HG03064 (cell line): Measurements from ENCODE around the gene TFAP2A.

Experiments used
- ATAC-seq: cut with Tn5 transposase; IDR thresholded peaks from one replicate; pipeline ENCODE4 v1.9.1; 2021; ENCODE audit warnings: low read depth; ENCODE audit not compliant: unreplicated experiment

TFAP2A gene

DNA sequence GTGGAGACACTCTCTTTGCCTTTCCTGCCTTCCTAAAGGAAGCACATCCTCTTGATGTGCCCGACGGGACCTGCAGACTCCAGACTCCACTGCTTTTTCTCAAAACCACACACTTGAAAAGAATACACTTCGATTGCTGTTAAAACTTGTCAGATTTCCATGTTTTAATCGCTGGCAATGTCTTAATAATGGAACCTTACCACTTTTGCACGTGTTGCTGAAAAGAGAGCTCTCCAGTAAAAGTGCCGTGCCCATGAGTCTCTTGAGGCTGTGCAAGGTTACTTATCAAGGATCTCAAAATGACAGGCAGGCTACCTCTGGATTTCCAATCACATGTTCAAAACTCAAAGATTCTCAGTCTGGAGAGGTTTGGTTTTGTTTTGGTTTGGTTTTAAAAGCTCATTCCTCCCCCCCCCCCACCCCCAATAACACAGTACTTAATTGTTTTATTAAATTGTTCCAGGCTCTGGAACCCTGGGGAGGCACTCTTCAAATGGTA is 12.0 kb upstream of the TFAP2A start:
- ATAC-seq: no peak

DNA sequence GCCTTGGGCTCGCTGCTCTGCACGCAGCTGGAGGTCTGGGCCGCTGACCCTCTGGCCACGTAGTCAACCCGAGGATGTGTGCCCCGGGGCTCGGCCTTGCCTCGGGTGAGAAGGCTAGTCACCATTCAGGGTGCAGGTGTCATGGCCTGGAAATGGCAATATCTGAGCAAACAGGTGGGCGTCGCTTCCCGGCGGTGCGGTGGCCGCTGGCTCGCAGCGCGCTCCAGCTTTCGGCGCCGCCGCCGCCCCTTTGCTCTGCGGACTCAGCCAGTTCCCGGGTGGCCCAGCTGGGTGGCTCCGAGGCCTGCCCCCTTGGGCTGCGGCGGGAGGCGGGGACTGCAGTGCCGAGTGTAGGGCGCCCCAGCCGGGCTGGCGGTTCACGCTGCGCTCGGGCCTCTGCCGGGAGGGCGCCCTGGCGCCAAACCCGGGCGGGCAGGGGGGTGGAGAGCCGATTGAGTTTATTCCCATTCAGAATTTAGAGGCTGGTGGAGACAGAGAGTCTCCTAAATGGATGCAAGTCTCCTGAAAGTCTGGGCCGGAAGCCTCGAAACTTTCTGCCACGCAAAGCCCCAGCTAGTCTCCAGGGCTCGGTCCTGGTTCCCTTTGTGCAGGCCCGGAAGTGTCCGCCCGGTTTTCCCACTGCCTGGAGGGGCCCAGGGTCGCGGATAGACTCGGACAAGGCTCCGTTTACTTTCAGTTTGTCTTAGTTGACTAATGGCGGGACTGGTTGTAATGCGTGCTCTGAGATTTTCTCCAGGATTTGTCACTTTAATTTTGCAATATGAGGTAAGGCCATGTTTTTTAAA is 11.3 kb upstream of the TFAP2A start:
- ATAC-seq: peak; percentile 45

DNA sequence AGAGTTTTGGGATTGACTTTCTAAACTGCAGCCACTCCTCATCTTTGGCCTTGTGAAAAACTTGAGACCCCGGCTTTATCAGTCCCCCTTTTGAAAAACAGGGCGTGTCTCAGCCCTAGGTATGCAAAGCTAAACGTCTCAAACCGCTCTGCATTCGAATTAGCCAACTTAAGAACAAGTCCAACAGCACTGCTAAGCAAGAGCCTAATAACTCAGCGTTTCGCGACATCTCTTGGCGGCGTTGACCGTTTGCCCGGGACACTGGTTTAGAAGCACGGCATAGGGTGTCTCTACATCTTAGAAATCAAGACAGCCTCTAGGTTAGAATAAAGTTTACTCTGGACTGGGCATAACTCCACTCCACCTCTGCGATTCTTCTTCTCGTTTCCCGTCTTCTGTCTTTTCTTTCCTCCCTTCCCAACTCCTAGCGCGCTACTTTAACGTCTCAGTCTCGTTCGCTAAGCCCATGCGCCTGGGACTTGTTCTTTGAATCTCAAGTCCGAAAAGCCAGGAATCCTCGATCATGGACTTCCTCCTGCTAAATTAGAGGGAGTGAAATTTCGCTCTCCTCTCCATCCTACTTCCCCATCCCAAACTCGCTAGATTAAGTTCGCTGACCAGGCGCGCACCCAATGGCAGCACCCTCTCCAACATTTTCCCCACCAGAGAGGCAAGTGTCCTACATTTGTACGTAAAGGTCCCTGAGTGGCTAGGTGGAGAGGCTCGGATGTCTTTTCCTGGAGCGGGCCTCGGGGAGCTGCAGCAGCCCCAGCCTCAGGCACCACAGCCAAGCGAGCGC is 10.5 kb upstream of the TFAP2A start:
- no peak for ATAC-seq

DNA sequence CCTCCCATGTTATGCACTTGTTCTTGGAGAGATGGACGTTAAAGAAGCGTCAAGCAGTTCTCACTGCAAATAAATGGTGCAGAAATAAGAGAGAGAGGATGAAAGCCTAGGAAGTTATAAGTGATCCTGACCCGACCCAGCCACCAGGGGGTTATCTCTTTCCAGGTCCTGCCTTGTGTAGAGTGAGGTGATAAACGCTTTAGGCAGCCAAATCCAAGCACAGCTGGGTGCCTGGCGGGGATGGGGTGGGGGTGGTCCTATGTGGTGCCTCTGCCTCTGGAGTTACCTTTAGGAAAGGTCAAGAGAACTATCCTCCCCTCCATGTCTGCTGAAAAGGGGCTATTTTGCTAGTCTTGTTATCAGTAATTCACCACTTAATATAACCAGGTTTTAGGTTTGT is 9.2 kb upstream of the TFAP2A start:
- no peak for ATAC-seq

DNA sequence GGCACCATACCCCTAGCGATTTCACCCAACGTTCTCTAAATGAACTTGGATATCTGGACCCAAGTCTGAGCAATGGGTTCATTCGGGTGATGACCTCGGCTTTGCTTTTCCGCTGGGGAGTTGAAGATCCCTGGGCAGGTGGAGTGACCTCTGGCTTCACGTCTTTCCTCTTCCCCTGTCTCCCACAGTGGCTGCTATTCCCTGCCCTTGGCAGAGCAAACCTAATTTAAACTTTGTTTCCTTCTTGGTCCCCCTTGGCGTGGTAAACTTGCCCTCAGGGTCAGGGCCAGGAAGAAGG is 7.8 kb upstream of the TFAP2A start:
- no peak for ATAC-seq

DNA sequence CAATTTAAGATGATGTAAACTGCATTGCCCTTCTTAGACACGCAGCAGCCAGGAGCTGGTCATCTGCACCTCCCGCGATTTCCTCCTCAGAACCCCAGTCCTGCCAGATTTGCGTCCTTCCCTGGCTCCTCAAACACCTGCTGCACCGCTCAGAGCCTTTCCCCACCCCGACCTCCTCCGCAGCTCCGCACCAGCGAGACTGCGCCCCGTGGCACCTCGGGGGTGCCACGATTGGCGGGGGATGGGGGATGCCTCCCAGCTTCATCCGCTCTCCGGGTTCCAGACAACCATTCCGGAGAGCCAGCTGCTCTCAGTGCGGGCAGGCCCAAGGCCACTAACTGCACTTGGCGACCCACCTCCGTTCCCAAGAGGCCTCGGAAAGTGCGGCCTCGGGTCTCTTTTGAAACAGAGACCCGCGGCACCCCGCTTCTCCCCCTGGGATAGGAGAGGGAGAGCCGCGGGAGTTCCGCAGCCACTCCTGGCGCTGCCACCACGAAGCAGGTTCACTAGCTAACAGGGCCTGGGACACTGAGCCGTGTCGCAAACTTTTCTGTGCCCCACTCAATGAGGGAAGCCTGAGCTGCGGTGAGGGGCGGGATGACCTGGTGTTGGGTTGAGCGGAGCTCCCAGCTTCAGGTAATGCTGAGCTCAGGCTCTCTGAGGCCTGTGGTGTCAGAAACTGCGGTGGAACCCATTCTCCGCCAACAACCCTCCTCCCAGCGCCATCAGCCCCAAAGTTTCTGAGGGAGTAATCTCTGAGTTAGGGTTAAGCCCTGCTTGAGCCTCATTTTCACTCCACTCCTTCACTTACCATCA is 7.3 kb upstream of the TFAP2A start:
- ATAC-seq: no peak

DNA sequence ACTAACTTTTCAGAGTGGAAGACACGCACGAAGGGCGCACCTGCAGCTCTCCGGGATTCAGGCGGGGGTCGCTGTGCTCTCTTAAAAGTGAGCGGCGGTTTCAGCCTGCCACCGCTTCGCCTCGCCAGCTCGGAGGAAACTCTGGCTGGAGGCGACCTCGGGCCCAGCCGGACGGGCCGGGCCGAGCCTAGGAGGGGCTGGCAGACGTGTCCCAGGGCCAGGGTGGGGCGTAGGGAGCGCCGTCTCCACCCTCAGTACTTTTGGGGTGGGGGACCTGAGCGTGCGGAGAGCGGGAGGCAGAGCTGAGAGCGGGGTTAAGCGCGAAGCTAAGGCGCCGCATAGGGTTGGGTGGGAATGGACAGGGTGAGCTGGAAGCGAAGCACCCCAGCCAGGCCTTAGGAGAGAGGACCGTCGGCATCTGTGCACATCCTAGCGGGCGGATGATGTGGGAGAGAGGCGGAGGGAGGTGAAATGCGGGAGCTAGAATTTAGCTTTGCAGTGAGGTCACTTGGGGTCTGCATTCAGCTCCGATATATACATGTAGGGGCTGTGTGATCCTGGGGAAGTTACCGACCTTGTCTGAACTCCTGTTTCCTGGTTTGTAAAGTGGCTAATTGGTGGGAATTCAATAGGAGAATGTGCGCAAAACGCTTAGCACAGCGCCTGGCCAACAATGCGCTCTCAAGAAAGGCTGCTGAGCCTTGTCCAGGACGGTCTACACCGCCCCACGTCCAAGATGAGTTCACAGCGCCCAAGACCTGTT is 6.5 kb upstream of the TFAP2A start:
- no peak for ATAC-seq

DNA sequence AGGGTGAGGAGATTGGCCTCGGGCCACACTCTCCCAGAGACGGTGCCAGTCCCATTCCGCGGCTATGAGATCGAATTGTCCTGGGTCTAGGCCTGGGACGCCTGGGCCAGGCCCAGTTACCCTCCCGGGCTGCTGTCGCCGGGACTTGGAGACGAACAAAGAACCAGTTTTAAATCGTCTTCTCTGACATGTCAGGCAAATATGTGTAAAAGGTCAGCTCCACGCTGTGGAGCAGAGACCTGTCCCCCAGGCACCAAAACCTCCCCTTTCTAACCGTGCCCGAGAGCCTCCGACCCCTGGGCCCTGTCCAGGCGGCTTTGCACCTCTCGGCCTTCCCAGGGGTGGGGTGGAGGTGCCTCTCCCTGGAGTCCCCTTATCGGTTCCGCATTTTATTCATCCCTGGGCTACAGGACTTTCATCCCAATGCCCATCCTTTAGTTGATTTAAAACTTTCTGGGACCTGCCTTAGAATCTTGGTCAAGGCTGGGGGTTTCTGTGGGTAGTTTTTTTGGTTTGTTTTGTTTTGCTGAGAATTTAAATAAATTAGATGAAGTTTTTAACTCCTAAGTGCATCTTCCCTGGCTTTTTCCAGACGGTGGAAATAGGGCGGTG is 5.8 kb upstream of the TFAP2A start:
- no peak for ATAC-seq

DNA sequence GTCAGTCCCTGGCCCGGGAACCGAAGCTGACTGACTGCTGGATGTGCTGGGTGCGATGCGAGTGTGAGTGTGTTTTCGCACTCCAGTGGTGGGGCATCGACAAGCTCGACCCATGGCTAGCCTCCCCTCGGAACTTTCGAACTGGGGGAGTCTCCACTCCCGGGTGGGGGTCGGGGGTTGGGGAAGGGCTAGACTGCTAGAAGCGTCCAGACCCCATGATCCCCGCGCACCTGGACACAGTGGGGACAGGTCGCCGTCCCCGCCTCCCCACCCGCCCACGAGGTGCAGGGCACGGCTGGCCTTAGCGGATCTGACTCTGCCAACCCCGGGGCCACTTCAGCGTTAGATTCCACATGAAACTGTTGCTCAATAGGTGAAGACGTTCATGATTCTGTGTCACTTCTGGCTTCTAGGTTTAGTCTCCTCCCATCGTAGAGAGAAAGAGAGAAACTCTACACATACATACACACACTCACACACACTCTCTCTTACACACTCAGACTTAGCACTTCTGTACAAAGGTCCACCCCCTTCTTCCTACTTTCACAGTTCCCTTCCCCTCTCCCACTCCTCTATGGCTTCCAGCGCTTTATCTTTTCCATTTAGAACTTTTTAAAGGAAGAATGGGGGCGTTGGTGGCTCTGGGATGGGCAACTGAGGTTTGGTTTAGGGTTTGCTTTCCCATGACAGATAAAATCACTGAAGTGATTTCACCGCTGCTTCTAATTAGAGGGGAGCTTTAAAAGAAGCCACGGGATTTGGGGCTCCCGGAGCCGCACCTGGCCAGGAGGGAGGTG is 5.1 kb upstream of the TFAP2A start:
- ATAC-seq: no peak

DNA sequence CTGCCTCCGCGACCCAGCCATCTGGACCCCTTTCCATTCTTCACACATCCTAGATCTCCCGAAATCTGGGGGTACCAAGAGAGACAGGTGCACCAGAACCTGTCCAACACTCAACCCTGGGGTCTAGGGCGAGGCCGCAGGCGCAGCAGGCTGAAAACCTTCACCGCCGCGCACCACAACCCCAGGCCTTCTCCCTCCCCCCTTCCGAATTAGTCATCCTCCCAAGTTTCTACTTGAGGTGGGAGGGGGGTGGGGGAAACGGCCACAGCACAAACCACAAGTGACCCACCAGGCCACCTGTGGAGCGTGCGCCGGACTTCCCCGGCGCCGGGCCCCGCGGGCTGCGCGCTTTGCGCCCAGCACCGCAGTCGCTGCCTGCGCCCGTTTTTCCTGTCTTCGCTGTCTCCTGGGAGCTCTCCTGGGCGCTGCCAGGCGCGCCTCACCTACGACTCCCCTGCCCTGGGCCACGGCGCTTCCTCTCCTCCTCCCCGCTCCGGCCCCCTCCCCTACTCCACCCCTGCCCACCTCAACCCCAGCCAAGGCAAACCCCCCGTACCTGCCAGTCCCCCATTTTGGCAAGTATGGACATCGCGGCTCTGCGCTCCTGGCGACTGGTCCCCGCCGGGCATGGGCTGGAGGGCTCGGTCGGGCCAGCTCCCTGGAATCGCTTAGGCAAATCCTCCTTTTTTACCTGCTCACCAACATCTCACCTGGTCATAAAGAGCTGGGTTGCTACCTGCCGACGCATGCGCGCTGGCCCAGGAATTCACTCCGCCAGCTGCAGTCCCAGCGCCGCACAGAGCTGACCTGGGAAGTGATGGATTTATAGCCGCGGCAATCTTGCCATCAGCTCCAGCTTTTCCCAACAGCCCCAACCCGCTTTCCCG is 4.2 kb upstream of the TFAP2A start:
- ATAC-seq: no peak

DNA sequence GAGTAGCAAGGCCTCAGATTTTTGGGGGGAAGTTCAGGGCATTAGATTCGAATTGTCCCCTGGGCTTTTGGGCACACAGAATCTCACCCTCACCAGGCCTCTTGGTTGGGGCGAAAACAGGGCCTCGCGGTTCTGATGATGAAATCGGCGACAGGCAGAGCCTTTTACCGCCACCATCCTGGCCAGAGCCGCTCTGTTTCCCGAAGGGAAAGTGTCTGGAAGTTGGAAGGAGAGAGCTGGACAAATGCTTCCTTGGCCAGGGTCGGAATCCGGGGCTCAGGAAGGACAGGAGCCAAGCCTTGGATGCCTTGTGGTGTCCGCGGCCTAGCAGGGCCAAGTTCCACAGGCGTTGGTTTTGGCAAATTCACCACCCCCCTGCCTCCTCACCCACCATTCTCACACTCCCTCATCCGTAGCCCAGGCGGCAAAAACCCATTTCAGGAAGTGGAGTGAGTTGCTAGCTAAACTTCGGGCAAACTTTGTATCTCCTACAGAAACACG is 3.5 kb upstream of the TFAP2A start:
- no peak for ATAC-seq

DNA sequence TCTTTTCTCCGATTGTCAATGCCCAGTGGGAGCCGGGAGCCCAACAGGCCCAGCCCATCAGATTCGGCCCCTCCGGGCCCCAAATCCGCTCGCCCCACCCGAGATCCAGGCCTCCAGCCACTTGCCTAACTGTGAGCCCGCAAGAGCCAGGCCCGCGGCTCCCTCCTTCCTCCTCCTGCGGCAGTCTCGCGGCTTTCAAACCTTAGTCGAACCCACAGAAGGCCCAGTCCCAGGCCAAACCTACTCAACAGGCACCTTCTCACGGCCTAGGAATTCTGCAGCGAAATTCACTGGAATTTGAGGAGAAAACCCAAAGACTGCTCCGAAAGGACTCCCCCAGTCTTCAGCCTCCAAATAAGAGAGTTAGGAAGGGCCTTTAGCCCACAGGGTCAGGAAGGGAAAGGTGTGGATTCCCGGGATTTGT is 2.8 kb upstream of the TFAP2A start:
- ATAC-seq: no peak

DNA sequence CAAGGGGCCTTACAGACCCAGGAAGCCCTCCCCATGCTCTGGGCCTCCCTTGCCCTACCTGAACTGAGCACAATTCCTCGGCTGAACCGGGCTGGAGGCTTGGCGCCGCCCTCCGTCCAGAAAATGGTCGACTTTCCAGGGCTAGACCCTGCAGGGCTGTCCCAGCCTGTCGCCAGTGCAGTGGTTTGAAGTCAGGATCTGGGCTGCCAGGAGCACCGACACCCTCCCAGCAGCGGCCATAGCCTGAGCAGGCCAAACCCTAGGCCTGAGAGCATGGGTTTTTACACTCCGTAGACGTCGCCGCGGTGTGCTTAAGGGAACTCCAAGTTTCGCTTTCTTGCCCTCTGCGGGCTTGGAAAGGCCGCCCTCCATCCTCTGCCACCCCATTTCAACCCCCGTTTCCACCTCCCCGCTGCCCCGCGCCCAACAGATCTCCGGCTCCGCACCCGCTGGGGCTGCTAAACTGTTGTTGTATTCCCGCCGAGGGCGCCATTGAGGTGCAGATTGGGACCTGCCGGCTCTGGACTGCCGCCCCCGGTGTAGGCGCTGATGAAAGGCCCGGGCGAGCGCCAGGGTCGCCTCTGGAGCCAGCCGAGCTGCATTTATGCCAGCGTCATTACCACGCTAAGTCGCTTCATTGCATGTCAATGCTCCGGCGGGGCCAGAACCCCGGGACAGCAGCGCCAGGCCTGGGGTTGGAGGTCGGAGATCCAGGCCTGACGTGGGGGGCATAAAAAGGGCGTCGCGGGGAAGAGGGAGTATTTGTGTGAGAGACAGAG is 2.2 kb upstream of the TFAP2A start:
- ATAC-seq: no peak

DNA sequence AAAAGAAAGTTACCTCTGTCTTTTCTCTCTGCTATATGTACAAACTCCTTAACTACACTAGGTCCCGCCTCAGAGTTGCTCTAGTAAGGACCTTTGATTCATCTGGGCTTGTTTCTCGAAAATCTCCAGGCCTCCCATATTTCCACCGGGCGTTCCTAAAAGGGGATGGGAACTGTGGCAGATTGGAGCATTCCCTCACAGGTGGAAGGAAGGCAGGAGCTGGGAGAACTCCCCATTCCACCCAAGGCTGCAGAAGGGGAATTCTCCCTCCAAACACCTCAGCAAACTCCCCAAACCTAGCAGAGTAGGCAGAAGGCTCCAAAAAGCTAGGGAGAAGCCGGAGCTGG is 1.6 kb upstream of the TFAP2A start:
- ATAC-seq: no peak

DNA sequence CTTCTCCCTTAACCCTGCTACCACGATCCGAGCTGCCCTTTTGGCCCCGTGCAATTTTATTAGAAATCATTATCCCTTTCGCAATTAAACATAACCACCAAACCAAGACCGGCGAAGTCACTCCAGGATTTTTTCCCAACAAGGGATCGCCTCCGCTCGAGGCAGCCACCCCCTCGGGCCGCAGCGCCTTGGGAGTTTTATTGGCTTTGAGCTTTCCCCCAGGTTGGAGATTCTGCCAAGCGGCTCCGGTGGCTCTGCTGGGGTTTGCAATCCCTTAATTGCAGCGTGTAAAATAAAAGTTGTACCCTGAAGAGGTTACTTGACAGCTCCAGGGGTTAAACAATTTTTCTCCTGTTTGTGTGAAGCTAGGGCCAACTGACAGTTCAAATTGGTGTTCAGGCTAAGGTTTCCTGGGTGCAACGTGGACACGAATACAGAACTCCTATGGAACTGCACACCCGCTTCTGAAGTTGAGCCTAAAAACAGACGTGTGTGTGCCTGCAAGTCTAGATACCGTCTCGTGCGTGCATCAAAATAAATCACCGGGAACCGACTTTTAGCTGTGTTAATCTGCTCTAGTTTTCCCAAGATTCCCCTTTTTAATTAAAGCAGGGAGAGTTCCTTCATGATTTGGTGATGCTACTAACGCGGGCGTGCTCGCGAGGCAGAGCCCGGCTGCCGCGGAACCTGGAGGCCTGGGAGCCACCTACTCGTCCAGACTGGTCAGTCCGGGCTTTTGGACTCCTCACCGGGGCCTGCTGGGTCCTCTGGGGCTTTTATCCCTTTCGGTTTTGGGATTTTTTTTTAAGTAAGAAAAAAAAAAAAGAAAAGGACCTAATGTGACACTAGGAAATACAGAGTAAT is 975 bp upstream of the TFAP2A start:
- ATAC-seq: no peak
